IPS-20b (cell line): ENCODE measurements around the gene FBXL7.

Source experiments
- H3K27ac ChIP-seq: one replicate; pipeline ENCODE4 v1.5.1; 2013; ENCODE audit warnings: low read length
- H3K27me3 ChIP-seq: 2 replicates; pipeline ENCODE4 v1.6.1; 2013; ENCODE audit warnings: mild to moderate bottlenecking, low read length, inconsistent platforms; ENCODE audit not compliant: insufficient read depth
- H3K36me3 ChIP-seq: 2 replicates; pipeline ENCODE4 v1.6.1; 2013; ENCODE audit warnings: low read depth, mild to moderate bottlenecking, inconsistent platforms, low read length, moderate library complexity; ENCODE audit not compliant: insufficient read depth
- H3K4me1 ChIP-seq: 2 replicates; pipeline ENCODE4 v1.6.1; 2013; ENCODE audit warnings: mild to moderate bottlenecking, control low read depth, inconsistent platforms, low read length, moderate library complexity; ENCODE audit not compliant: insufficient read depth
- H3K4me3 ChIP-seq: 2 replicates; pipeline ENCODE4 v1.5.1; 2013; ENCODE audit warnings: mild to moderate bottlenecking, low read length, inconsistent platforms
- H3K9ac ChIP-seq: 2 replicates; pipeline ENCODE4 v1.6.1; 2013; ENCODE audit warnings: low read depth, mild to moderate bottlenecking, inconsistent platforms, low read length, moderate library complexity
- H3K9me3 ChIP-seq: 2 replicates; pipeline ENCODE4 v1.6.1; 2013; ENCODE audit warnings: mild to moderate bottlenecking, low read depth, low read length, inconsistent platforms; ENCODE audit not compliant: insufficient read depth

The FBXL7 gene

DNA sequence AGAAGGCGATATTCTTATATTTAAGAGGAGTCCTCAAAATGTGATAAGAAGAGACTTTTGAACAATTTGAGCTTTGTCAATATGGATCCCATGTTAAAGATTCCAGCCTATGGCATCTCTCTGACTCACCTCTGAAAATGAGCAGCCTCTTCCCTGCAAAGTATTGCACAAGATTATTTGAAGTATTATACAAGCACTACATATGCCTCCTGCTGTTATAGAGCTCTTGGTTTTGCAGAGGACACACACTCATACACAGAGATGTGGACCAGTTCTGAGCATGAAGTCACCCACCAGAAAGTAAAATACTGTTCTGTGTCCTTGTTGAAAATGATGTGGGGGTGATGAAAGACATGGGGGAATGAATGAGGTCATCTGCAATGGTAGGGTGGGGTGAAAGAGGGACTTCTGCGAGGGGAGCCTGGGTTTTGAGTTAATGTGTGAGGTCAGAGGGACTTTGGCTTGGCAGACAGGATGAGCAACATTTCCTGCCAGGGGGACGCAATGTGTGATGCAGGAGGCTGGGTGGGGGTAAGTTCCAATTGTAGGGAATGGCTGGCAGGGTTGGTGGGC lies 25.8 kb downstream of the FBXL7 start:
- Histone ChIP-seq H3K36me3 (no peaks in the 10 kb centered on the region), H3K27ac (no peak overlapping the region), H3K9me3 (no peaks in the 10 kb centered on the region), H3K27me3 (no peaks in the 10 kb centered on the region), H3K4me3 (no peak overlapping the region), H3K9ac (no peak overlapping the region), H3K4me1 (peaks cover 19% of the 10 kb centered on the region; the same call in 1 of the 2 replicates)

- H3K27ac ChIP-seq, result no peak overlapping the region
- H3K4me3 ChIP-seq, result no peak overlapping the region
- H3K36me3 ChIP-seq, result no peaks in the 10 kb centered on the region
- H3K9ac ChIP-seq, result no peak overlapping the region
- H3K9me3 ChIP-seq, result no peaks in the 10 kb centered on the region
- H3K27me3 ChIP-seq, result no peaks in the 10 kb centered on the region
- peaks cover 16% of the 10 kb centered on the region; the same call in 1 of the 2 replicates for H3K4me1 ChIP-seq
These were observed 26.4 kb downstream of the FBXL7 start for GRCh38 chr5:15526413-15526812.

GRCh38 chr5:15528476-15528875 lies 28.5 kb downstream of the FBXL7 start:
- no peaks in the 10 kb centered on the region for H3K9me3 ChIP-seq
- H3K36me3 ChIP-seq, result no peaks in the 10 kb centered on the region
- no peak overlapping the region for H3K27ac ChIP-seq
- H3K27me3 ChIP-seq, result no peaks in the 10 kb centered on the region
- no peak overlapping the region for H3K4me3 ChIP-seq
- H3K9ac ChIP-seq, result no peak overlapping the region
- H3K4me1 ChIP-seq, result no peaks in the 10 kb centered on the region

- no peaks in the 10 kb centered on the region for H3K4me1 ChIP-seq
- no peaks in the 10 kb centered on the region for H3K36me3 ChIP-seq
- H3K4me3 ChIP-seq, result no peak overlapping the region
- no peak overlapping the region for H3K27ac ChIP-seq
- H3K9ac ChIP-seq, result no peak overlapping the region
- no peaks in the 10 kb centered on the region for H3K27me3 ChIP-seq
- no peaks in the 10 kb centered on the region for H3K9me3 ChIP-seq
These were observed 29.0 kb downstream of the FBXL7 start for GRCh38 chr5:15529013-15529412.

DNA sequence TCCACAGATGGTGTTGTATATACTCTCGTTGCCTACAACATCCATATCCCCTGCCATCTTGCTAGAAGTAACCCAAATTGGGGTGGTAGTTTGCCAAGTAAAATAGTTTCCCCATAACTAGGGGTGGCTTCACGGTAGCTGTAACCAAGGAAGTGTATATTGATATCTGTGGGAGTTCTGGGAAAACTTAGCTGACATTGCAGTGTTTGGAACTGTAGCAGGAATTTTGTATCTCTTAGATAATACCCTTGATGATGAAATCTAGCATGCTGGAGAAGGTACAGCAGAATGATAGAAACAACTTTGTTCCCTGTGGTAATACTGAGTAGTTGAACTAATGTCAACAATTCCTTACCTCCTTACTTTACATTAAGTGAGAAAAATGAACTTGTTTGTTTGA lies 29.8 kb downstream of the FBXL7 start:
- H3K4me3 ChIP-seq, result no peak overlapping the region
- no peak overlapping the region for H3K27ac ChIP-seq
- no peak overlapping the region for H3K9ac ChIP-seq
- H3K4me1 ChIP-seq, result no peaks in the 10 kb centered on the region
- H3K36me3 ChIP-seq, result no peaks in the 10 kb centered on the region
- no peaks in the 10 kb centered on the region for H3K27me3 ChIP-seq
- H3K9me3 ChIP-seq, result peaks cover 5% of the 10 kb centered on the region

- H3K36me3 ChIP-seq, result no peaks in the 10 kb centered on the region
- no peaks in the 10 kb centered on the region for H3K27me3 ChIP-seq
- H3K4me3 ChIP-seq, result no peak overlapping the region
- H3K9ac ChIP-seq, result no peak overlapping the region
- peaks cover 24% of the 10 kb centered on the region for H3K9me3 ChIP-seq
- H3K27ac ChIP-seq, result no peak overlapping the region
- peaks cover 3% of the 10 kb centered on the region; the same call in 1 of the 2 replicates for H3K4me1 ChIP-seq
These were observed 33.3 kb downstream of the FBXL7 start for GRCh38 chr5:15533129-15533893.

DNA sequence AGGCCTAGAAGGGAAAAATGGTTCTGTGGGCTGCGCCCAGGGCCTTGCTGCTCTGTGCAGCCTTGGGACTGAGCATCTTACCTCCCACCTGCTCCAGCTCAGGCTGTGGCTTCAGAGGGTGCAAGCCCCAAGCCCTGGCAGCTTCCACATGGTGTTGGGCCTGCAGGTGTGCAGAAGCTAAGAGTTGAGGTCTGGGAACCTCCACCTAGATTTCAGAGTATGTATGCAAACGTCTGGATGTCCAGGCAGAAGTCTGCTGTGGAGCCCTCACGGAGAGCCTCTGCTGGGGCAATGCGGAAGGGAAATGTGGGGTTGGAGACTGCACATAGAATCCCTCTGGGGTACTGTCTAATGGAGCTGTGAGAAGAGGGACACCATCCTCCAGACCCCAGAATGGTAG lies 36.0 kb downstream of the FBXL7 start:
- Histone ChIP-seq H3K9ac (no peak overlapping the region), H3K27ac (no peak overlapping the region), H3K4me3 (no peak overlapping the region)

DNA sequence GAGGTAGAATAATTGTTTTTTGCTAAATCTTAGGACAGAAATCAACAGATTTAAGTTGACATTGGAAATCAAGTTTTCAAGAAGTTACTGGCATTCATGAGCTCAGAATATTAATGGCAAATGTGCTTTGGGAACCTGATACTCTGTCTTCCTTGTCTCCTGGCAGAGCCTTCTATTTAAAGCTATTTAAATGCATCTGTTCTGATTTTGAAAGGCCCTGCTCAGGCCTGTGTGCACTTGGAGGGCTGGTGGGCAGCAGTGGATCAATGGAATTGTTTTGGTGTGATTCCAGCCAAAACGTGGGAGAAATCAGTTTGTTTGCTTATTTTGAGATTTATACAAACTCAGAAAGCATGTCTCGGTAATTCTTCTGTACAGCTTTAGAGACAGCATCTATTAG lies 38.5 kb downstream of the FBXL7 start:
- Histone ChIP-seq H3K4me3 (peak overlapping the region; percentile 44; the same call in 1 of the 2 replicates), H3K9me3 (peaks cover 24% of the 10 kb centered on the region), H3K9ac (no peak overlapping the region), H3K27ac (no peak overlapping the region), H3K27me3 (no peaks in the 10 kb centered on the region), H3K4me1 (peaks cover 30% of the 10 kb centered on the region; the same call in 1 of the 2 replicates), H3K36me3 (no peaks in the 10 kb centered on the region)

More for the DNA sequence above, 36.0 kb downstream of the FBXL7 start:
- Histone ChIP-seq H3K27me3 (no peaks in the 10 kb centered on the region), H3K9me3 (peaks cover 24% of the 10 kb centered on the region), H3K4me1 (peaks cover 27% of the 10 kb centered on the region; the same call in 1 of the 2 replicates), H3K36me3 (no peaks in the 10 kb centered on the region)

- H3K36me3 ChIP-seq, result no peaks in the 10 kb centered on the region
- H3K4me1 ChIP-seq, result peaks cover 42% of the 10 kb centered on the region; the same call in 1 of the 2 replicates
- H3K9ac ChIP-seq, result no peak overlapping the region
- H3K27me3 ChIP-seq, result no peaks in the 10 kb centered on the region
- H3K4me3 ChIP-seq, result no peak overlapping the region
- peaks cover 17% of the 10 kb centered on the region; the same call in 1 of the 2 replicates for H3K9me3 ChIP-seq
- no peak overlapping the region for H3K27ac ChIP-seq
These were observed 40.0 kb downstream of the FBXL7 start for GRCh38 chr5:15539951-15540350.

GRCh38 chr5:15544039-15544438 lies 44.1 kb downstream of the FBXL7 start:
- Histone ChIP-seq H3K4me3 (no peak overlapping the region), H3K9me3 (no peaks in the 10 kb centered on the region), H3K4me1 (peaks cover 39% of the 10 kb centered on the region; the same call in 1 of the 2 replicates), H3K36me3 (no peaks in the 10 kb centered on the region), H3K9ac (no peak overlapping the region), H3K27ac (no peak overlapping the region), H3K27me3 (no peaks in the 10 kb centered on the region)

DNA sequence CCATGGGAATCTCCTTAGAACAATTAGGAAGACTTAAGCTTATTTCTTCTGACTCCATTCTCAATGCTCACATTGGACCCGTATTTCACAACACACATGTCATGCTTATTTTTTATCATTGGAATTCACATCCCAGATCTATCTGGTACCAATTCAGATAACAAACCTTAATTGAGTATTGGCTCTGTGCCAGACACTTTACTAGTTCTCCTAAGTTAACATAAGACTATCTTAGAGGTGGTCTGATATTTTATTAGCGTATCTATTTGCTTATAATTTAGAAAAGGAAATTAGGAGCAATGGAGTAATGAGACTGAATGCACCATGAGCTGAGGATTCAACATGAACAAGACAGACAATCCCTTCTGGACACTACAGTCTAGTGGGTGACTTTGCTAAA lies 45.1 kb downstream of the FBXL7 start:
- H3K4me1 ChIP-seq, result peaks cover 30% of the 10 kb centered on the region; the same call in 1 of the 2 replicates
- no peaks in the 10 kb centered on the region for H3K9me3 ChIP-seq
- no peaks in the 10 kb centered on the region for H3K27me3 ChIP-seq
- no peak overlapping the region for H3K9ac ChIP-seq
- H3K27ac ChIP-seq, result no peak overlapping the region
- H3K4me3 ChIP-seq, result no peak overlapping the region
- no peaks in the 10 kb centered on the region for H3K36me3 ChIP-seq
